H1 (cell line): Measurements from ENCODE around the gene RBM44. TPM values are rescaled to one million over a fixed set of nuclear protein-coding genes. Genes with fewer than 3 reads are reported as not detected.

Experiments
- CTCF ChIA-PET: fragments of 300-600 bp; sonication (Branson Sonifier 250); formaldehyde crosslinking; loops from one replicate; lab custom pipeline; 2021; ENCODE audit not compliant: partially characterized antibody; lab: Charles Lee
- POLR2A ChIA-PET: fragments of 300-600 bp; sonication (Branson Sonifier 250); formaldehyde crosslinking; loops from one replicate; lab custom pipeline; 2021; ENCODE audit warnings: inconsistent platforms; ENCODE audit not compliant: partially characterized antibody; lab: Charles Lee
- DNase-seq, 2 experiments: peaks; one replicate each; pipeline versions ENCODE4 v3.0.0 to v3.0.0-alpha.2; 2010 to 2022; ENCODE audit warnings: low spot score in 2 of 2, low read depth in 1 of 2, mixed read lengths in 1 of 2
- FAIRE-seq: peaks from 2 replicates; lab custom pipeline; 2011; peaks lifted over from hg19 to GRCh38; lab: Jason Lieb, UNC
- H2AFZ ChIP-seq: 2 replicates; pipeline ENCODE4 v1.8.1; 2012; ENCODE audit warnings: low read length, inconsistent platforms
- H2AK5ac ChIP-seq: 2 replicates; pipeline ENCODE4 v1.6.1; 2013; ENCODE audit warnings: low read depth, low read length
- H2BK120ac ChIP-seq: replicated peaks from 2 replicates; pipeline ENCODE3; 2013; ENCODE audit warnings: low read depth, low read length, inconsistent platforms
- H2BK12ac ChIP-seq: 2 replicates; pipeline ENCODE4 v1.6.1; 2013; ENCODE audit warnings: low read depth, low read length
- H2BK15ac ChIP-seq: 2 replicates; pipeline ENCODE4 v1.6.1; 2013; ENCODE audit warnings: low read length
- H2BK20ac ChIP-seq: 2 replicates; pipeline ENCODE4 v1.6.1; 2013; ENCODE audit warnings: low read length
- H2BK5ac ChIP-seq: 2 replicates; pipeline ENCODE4 v1.6.1; 2013; ENCODE audit warnings: low read depth, low read length
- H3K14ac ChIP-seq: 2 replicates; pipeline ENCODE4 v1.6.1; 2013; ENCODE audit warnings: inconsistent platforms; ENCODE audit not compliant: insufficient read length
- H3K18ac ChIP-seq: 2 replicates; pipeline ENCODE4 v1.6.1; 2013; ENCODE audit warnings: low read length; ENCODE audit errors: extremely low read depth
- H3K23ac ChIP-seq: 2 replicates; pipeline ENCODE4 v1.6.1; 2013; ENCODE audit warnings: inconsistent platforms; ENCODE audit not compliant: insufficient read length
- H3K23me2 ChIP-seq: 2 replicates; pipeline ENCODE4 v1.6.1; 2013; ENCODE audit warnings: low read depth, low read length
- H3K27ac ChIP-seq: 2 replicates; pipeline ENCODE4 v1.6.1; 2011; ENCODE audit warnings: low read depth, low read length, inconsistent platforms
- H3K27me3 ChIP-seq, 4 experiments: replicated peaks in 1 of 4; 1 replicate in 1 of 4; 2 replicates in 3 of 4; pipeline versions ENCODE4 v1.6.1 to v1.8.1; 2011 to 2013; ENCODE audit warnings: low read length in 3 of 4, mild to moderate bottlenecking in 3 of 4, inconsistent platforms in 2 of 4, mixed read lengths in 2 of 4, moderate library complexity in 1 of 4; ENCODE audit not compliant: control insufficient read depth in 3 of 4, insufficient read depth in 3 of 4; ENCODE audit errors: extremely low read depth in 1 of 4
- H3K36me3 ChIP-seq, 4 experiments: 2 replicates each; pipeline versions ENCODE4 v1.6.1 to v1.8.1; 2011 to 2013; ENCODE audit warnings: mild to moderate bottlenecking in 4 of 4, low read length in 3 of 4, moderate library complexity in 2 of 4, control low read depth in 1 of 4, inconsistent platforms in 1 of 4; ENCODE audit not compliant: insufficient read depth in 4 of 4, control insufficient read depth in 2 of 4
- H3K4ac ChIP-seq: replicated peaks from 2 replicates; pipeline ENCODE3; 2013; ENCODE audit warnings: low read length, low read depth, mixed read lengths, inconsistent platforms; ENCODE audit not compliant: insufficient read length
- H3K4me1 ChIP-seq, 4 experiments: replicated peaks in 1 of 4; 1 replicate in 1 of 4; 2 replicates in 3 of 4; pipeline versions ENCODE4 v1.6.1 to v1.8.1; 2011 to 2013; ENCODE audit warnings: low read length in 3 of 4, inconsistent platforms in 2 of 4, mixed read lengths in 1 of 4; ENCODE audit not compliant: insufficient read depth in 4 of 4, control insufficient read depth in 3 of 4
- H3K4me2 ChIP-seq, 2 experiments: 2 replicates each; pipeline versions ENCODE4 v1.6.1 to v1.8.1; 2011 to 2013; ENCODE audit warnings: low read depth in 2 of 2, low read length in 2 of 2, control low read depth in 1 of 2, inconsistent platforms in 1 of 2, mild to moderate bottlenecking in 1 of 2; ENCODE audit not compliant: insufficient read depth in 1 of 2
- H3K4me3 ChIP-seq, 4 experiments: fragments of 200-600, 300-600 bp in 1 of 4; sonication (generic), shearing (Covaris generic), sonication (Bioruptor Twin) in 1 of 4; 2 replicates each; pipeline versions ENCODE4 v1.5.1 to v1.8.1; 2011 to 2016; ENCODE audit warnings: low read length in 4 of 4, low read depth in 3 of 4, control low read depth in 2 of 4, inconsistent platforms in 2 of 4, mild to moderate bottlenecking in 2 of 4, mixed read lengths in 1 of 4, moderate library complexity in 1 of 4; ENCODE audit not compliant: insufficient read depth in 2 of 4; ENCODE audit errors: extremely low read depth in 1 of 4
- H3K56ac ChIP-seq: replicated peaks from 2 replicates; pipeline ENCODE3; 2013; ENCODE audit warnings: low read depth, mild to moderate bottlenecking, mixed read lengths, low read length, inconsistent platforms; ENCODE audit not compliant: insufficient read length
- H3K79me1 ChIP-seq: 2 replicates; pipeline ENCODE4 v1.6.1; 2013; ENCODE audit warnings: low read depth, low read length, control low read depth
- H3K79me2 ChIP-seq, 2 experiments: 2 replicates each; pipeline versions ENCODE4 v1.6.1 to v1.8.1; 2012 to 2013; ENCODE audit warnings: low read length in 2 of 2, mild to moderate bottlenecking in 2 of 2, inconsistent platforms in 1 of 2; ENCODE audit not compliant: insufficient read depth in 2 of 2, control insufficient read depth in 1 of 2
- H3K9ac ChIP-seq, 4 experiments: replicated peaks in 1 of 4; 1 replicate in 1 of 4; 2 replicates in 3 of 4; pipeline versions ENCODE4 v1.6.1 to v1.8.1; 2011 to 2013; ENCODE audit warnings: low read depth in 3 of 4, low read length in 3 of 4, control low read depth in 2 of 4, mild to moderate bottlenecking in 2 of 4, moderate library complexity in 2 of 4, inconsistent platforms in 1 of 4; ENCODE audit errors: extremely low read depth in 1 of 4
- H3K9me3 ChIP-seq, 2 experiments: 2 replicates each; pipeline versions ENCODE4 v1.6.1 to v1.8.1; 2012 to 2013; ENCODE audit warnings: mild to moderate bottlenecking in 2 of 2, moderate library complexity in 2 of 2, control low read depth in 1 of 2, inconsistent platforms in 1 of 2, low read depth in 1 of 2, low read length in 1 of 2, mixed read lengths in 1 of 2; ENCODE audit not compliant: insufficient read depth in 2 of 2
- H4K20me1 ChIP-seq, 2 experiments: replicated peaks in 1 of 2; 2 replicates each; pipeline versions ENCODE3 to v1.8.1; 2011 to 2013; ENCODE audit warnings: inconsistent platforms in 2 of 2, low read length in 2 of 2, mild to moderate bottlenecking in 1 of 2; ENCODE audit not compliant: insufficient read depth in 2 of 2, control insufficient read depth in 1 of 2
- H4K5ac ChIP-seq: 2 replicates; pipeline ENCODE4 v1.6.1; 2013; ENCODE audit warnings: low read length, low read depth, mixed read lengths, inconsistent platforms; ENCODE audit not compliant: insufficient read length
- H4K8ac ChIP-seq: 2 replicates; pipeline ENCODE4 v1.8.0; 2013; ENCODE audit warnings: mild to moderate bottlenecking, moderate library complexity, low read length, inconsistent platforms; ENCODE audit not compliant: insufficient read depth; ENCODE audit errors: extremely low read depth
- H4K91ac ChIP-seq: replicated peaks from 2 replicates; pipeline ENCODE3; 2013; ENCODE audit warnings: low read length, mixed read lengths, inconsistent platforms; ENCODE audit not compliant: insufficient read length
- E2F6 ChIP-seq: IDR thresholded peaks from 2 replicates; pipeline ENCODE4 v1.6.1; 2012; ENCODE audit warnings: inconsistent platforms
- GTF2F1 ChIP-seq: IDR thresholded peaks from 2 replicates; pipeline ENCODE4 v1.6.1; 2012; ENCODE audit warnings: low read depth, low read length, improper control_type of control experiment, borderline replicate concordance
- WGBS, 2 experiments: shearing (Covaris generic) in 1 of 2; methylation state at CpG; one replicate each; pipeline versions ENCODE4 v1.1.6 to v1.1.7; 2013 to 2015; ENCODE audit warnings: low lambda C conversion rate in 2 of 2, mixed read lengths in 2 of 2, inconsistent platforms in 1 of 2, low coverage in 1 of 2, missing lambda C conversion rate in 1 of 2; ENCODE audit not compliant: insufficient replicate concordance in 2 of 2, insufficient coverage in 1 of 2, insufficient read length in 1 of 2; ENCODE audit errors: extremely low coverage in 1 of 2, missing lambda C conversion rate in 1 of 2; 5-methylcytosine and 5-hydroxymethylcytosine counted together
- long read RNA-seq, 2 experiments: library from RNA in 1 of 2; library from capped mRNA in 1 of 2; stranded (forward); transcript quantifications; one replicate each; pipeline ENCODE4 v2.0.0, GENCODE V29; 2021; ENCODE audit warnings: inconsistent platforms in 1 of 2
- polyA minus RNA-seq, 3 experiments: library from RNA; depleted of rRNA, polyadenylated mRNA; stranded (reverse); fragments of >200 nt; gene quantifications; 1 replicate in 2 of 3; 2 replicates in 1 of 3; pipeline ENCODE4 v1.2.3, GENCODE V29; 2011
- polyA plus RNA-seq, 7 experiments: library from polyadenylated mRNA; depleted of rRNA in 3 of 7; stranded (reverse) in 5 of 7; unstranded in 2 of 7; fragments of >200 nt in 5 of 7; fragments of 200-250 nt in 2 of 7; gene quantifications; 1 replicate in 5 of 7; 2 replicates in 1 of 7; 4 replicates in 1 of 7; pipeline versions ENCODE4 v1.2.1 to v1.2.3, GENCODE V29; 2011 to 2013; ENCODE audit warnings: missing spikeins in 2 of 7, mixed read lengths in 2 of 7
- total RNA-seq: library from RNA; stranded (reverse); fragmentation: NEBNext Ultra II Directional; extraction: Animal tissue kit (Norgen Biotek cat#: 25700); gene quantifications from 2 replicates; pipeline ENCODE4 v1.2.1, GENCODE V29; 2021

Gene RBM44, protein sequence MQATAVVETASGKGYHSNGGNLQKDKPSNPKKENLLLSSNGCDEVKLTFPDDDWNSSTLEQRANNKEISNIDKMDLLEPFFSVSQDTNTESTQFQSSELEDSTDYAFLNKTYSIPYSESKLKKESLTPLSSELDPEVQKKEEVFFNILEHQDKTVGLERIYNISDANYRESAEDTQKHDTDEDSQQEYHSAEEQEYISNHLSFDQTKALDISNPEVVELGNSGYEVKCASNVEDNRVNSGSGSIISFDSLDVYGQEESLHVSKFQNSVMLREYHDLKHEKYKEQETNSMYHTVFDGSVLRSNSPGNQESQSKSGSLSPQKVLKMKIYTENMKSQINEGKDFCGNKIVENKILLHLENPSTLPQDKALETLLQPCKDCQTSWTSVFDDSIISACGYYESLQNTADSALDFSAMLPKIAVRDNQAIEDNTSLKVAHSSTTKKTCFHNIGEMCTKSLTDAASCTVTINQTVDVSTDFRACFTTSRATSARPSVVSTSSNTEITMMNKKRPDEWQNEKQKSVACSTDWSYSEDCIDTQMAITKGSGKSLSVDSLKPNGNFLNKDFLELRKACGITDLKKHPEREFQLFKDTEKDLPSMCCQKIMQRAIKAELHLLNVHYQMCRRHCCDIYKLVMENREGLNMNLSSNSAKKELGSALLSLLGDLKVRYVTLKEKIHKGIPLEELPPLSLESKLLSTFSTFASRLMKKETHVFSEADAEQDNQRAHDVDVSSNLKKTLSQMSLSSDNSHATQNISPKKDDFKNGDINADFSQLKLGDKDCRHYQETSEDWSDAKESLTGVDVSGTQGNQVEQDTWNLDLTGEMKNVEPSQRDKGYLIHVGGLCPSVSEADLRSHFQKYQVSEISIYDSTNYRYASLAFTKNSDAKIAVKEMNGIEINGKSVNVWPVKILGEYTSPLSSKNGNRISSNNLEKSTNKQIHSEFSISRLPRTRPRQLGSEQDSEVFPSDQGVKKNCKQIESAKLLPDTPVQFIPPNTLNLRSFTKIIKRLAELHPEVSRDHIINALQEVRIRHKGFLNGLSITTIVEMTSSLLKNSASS
- 0.21 and 0.43 TPM in 2 replicates for total RNA-seq
- polyA plus RNA-seq (2011; rRNA removed): 0.05 and 0.12 TPM in 2 replicates
- polyA plus RNA-seq (2011; cell fraction: cytosol; rRNA removed): 0.35 TPM
- 0.14 TPM for polyA plus RNA-seq (2011; cell fraction: nucleus; rRNA removed)
- polyA plus RNA-seq (2012, experiment 1 of 2): 0.08 to 0.28 TPM (median 0.24 TPM) in 4 replicates
- polyA plus RNA-seq (2012, experiment 2 of 2): not detected
- 0.30 TPM for polyA plus RNA-seq (2013, experiment 1 of 2)
- polyA plus RNA-seq (2013, experiment 2 of 2): 0.35 TPM
- polyA minus RNA-seq (2011; rRNA and poly(A)+ RNA removed): 0.19 and 0.41 TPM in 2 replicates
- polyA minus RNA-seq (2011; cell fraction: cytosol; rRNA and poly(A)+ RNA removed): not detected
- 0.70 TPM for polyA minus RNA-seq (2011; cell fraction: nucleus; rRNA and poly(A)+ RNA removed)
- long read RNA-seq, experiment 1: 0 reads
- long read RNA-seq, experiment 2: 0 reads

GRCh38 chr2:237798236-237799059, at the start of gene RBM44:
RBM44 (plus strand) TSS chr2:237798779; CDS start chr2:237813610, 14,831 bp downstream.
- POLR2A ChIA-PET: no interaction called here
- Histone ChIP-seq H2BK12ac (no peak within 1 kb of the TSS), H2BK120ac (no peak within 1 kb of the TSS), H3K14ac (no peak within 1 kb of the TSS), H4K20me1 (no peaks in the 10 kb centered on the region), H3K23ac (no peak within 1 kb of the TSS), H3K4ac (no peak within 1 kb of the TSS), H3K79me1 (no peaks in the 10 kb centered on the region), H2AFZ (no peak within 1 kb of the TSS), H3K56ac (no peak within 1 kb of the TSS), H4K8ac (no peak within 1 kb of the TSS)
- TF ChIP-seq GTF2F1: no peak
- peak; percentile 78 for TF ChIP-seq E2F6
- TF ChIP-seq, all 59 proteins: peak for 1
- DNase-seq (peak in 1 of 2 experiments; percentile 53), FAIRE-seq (no peak)
- no peak within 1 kb of the TSS for H4K5ac ChIP-seq
- no peak within 1 kb of the TSS for H3K9ac ChIP-seq
- no peak within 1 kb of the TSS for H2BK15ac ChIP-seq
- H4K91ac ChIP-seq: no peak within 1 kb of the TSS
- no peak within 1 kb of the TSS for H2BK20ac ChIP-seq
- no peak within 1 kb of the TSS for H3K27ac ChIP-seq
- no peaks in the 10 kb centered on the region; a peak in 1 of 8 replicates for H3K36me3 ChIP-seq
- H3K27me3 ChIP-seq: no peaks in the 10 kb centered on the region; a peak in 1 of 7 replicates
- no peak within 1 kb of the TSS for H3K4me3 ChIP-seq
- H3K9me3 ChIP-seq: no peaks in the 10 kb centered on the region; a peak in 1 of 4 replicates
- no peak within 1 kb of the TSS for H2AK5ac ChIP-seq
- WGBS, 2 experiments: 93% methylated on average over 78 of the region's 84 CpGs; no CpG with 5 or more reads in 1 of the 2 experiments
- no peaks in the 10 kb centered on the region for H3K79me2 ChIP-seq
- CTCF ChIA-PET: no interaction called here
- H3K4me2 ChIP-seq: no peak within 1 kb of the TSS
- no peak within 1 kb of the TSS for H2BK5ac ChIP-seq
- H3K4me1 ChIP-seq: no peaks in the 10 kb centered on the region
- H3K23me2 ChIP-seq: no peaks in the 10 kb centered on the region
- H3K18ac ChIP-seq: no peak within 1 kb of the TSS
